GM13977 (cell line): ENCODE results near the gene DGKG.

Source experiments
- DNase-seq: peaks from one replicate; pipeline ENCODE4 v3.0.0; 2012; ENCODE audit warnings: low spot score
- CTCF ChIP-seq: IDR thresholded peaks from 2 replicates; pipeline ENCODE4 v1.5.1; 2012; ENCODE audit warnings: mild to moderate bottlenecking, control low read depth; ENCODE audit not compliant: insufficient read depth; ENCODE audit errors: extremely low read depth, missing control alignments
- in situ Hi-C: fragments of 300-500 bp; cut with MboI; formaldehyde crosslinking; loops from one replicate; pipeline ENCODE4 v1.12.0; 2022; ENCODE audit warnings: low sequenced_read_pairs, low pct_unique_long_range_greater_than_20kb, mixed read lengths, inconsistent platforms; ENCODE audit not compliant: unreplicated experiment

Gene DGKG

GRCh38 chr3:186220365-186220764, 141.7 kb downstream of the DGKG start:
- in situ Hi-C loops = no loop called here
- DNase-seq = no peak

GRCh38 chr3:186219211-186219638, 142.8 kb downstream of the DGKG start:
- in situ Hi-C loops = no loop called here
- DNase-seq = no peak
- no peak for TF ChIP-seq CTCF

More at GRCh38 chr3:186220365-186220764, 141.7 kb downstream of the DGKG start:
- TF ChIP-seq CTCF = no peak

- TF ChIP-seq CTCF = no peak
- no peak for DNase-seq
- in situ Hi-C loops = no loop called here
Measured at GRCh38 chr3:186218421-186218820, 143.6 kb downstream of the DGKG start.

GRCh38 chr3:186217820-186218164, 144.2 kb downstream of the DGKG start:
- TF ChIP-seq CTCF = no peak
- peak; percentile 74 for DNase-seq
- in situ Hi-C loops = no loop called here

- TF ChIP-seq CTCF = no peak
- DNase-seq = no peak
- in situ Hi-C loops = no loop called here
Measured at GRCh38 chr3:186216900-186217819, 144.9 kb downstream of the DGKG start.

- in situ Hi-C loops = no loop called here
- DNase-seq = no peak
Measured at GRCh38 chr3:186214670-186215069, 147.4 kb downstream of the DGKG start.

More at GRCh38 chr3:186214670-186215069, 147.4 kb downstream of the DGKG start:
- TF ChIP-seq CTCF = no peak
